Measurements from ENCODE around the gene VTI1A.
"Not testable (repeated sequence)": the region's sequence is repeated elsewhere in the genome, so short reads cannot be mapped to it uniquely, and the experiment has no call there.

Gene VTI1A

DNA sequence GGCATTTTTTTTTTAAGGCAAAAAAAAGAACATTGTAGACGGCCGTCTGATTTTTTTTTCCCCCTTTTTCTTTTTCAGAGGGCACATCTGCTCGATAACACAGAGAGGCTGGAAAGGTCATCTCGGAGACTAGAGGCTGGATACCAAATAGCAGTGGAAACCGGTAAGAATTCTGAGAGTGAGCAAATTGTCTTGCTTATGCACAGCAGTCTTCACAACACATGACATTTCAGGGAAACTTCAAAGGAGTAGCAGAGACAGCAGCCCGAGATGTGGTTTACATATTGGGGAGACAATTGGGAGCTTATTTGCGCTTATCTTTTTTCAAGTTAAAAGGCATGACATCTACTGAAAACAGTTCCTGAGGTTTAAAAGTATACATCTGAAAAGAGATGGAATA, 91.2 kb downstream of the VTI1A start:
- H3K4me3 ChIP-seq (ENCODE audit: low read length): no peak overlapping the region
- TF ChIP-seq, protein P1, sequence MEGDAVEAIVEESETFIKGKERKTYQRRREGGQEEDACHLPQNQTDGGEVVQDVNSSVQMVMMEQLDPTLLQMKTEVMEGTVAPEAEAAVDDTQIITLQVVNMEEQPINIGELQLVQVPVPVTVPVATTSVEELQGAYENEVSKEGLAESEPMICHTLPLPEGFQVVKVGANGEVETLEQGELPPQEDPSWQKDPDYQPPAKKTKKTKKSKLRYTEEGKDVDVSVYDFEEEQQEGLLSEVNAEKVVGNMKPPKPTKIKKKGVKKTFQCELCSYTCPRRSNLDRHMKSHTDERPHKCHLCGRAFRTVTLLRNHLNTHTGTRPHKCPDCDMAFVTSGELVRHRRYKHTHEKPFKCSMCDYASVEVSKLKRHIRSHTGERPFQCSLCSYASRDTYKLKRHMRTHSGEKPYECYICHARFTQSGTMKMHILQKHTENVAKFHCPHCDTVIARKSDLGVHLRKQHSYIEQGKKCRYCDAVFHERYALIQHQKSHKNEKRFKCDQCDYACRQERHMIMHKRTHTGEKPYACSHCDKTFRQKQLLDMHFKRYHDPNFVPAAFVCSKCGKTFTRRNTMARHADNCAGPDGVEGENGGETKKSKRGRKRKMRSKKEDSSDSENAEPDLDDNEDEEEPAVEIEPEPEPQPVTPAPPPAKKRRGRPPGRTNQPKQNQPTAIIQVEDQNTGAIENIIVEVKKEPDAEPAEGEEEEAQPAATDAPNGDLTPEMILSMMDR (conservative IDR thresholded peaks at IDR 0.05; ENCODE audit: low read length): no peak
- DNase-seq (ENCODE audit: low read depth): no peak

- DNase-seq (ENCODE audit: low read depth): peak; percentile 12
- TF ChIP-seq, protein P1 (conservative IDR thresholded peaks at IDR 0.05; ENCODE audit: low read length): no peak
- H3K4me3 ChIP-seq (ENCODE audit: low read length): no peak overlapping the region
Measured at GRCh38 chr10:112539340-112539739, 92.3 kb downstream of the VTI1A start.

DNA sequence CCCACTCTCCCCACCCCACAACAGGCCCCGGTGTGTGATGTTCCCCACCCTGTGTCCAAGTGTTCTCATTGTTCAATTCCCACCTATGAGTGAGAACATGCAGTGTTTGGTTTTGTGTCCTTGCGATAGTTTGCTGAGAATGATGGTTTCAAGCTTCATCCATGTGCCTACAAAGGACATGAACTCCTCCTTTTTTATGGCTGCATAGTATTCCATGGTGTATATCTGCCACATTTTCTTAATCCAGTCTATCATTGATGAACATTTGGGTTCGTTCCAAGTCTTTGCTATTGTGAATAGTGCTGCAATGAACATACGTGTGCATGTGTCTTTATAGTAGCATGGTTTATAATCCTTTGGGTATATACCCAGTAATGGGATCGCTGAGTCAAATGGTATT, 95.8 kb downstream of the VTI1A start:
- DNase-seq (ENCODE audit: low read depth); H3K4me3 ChIP-seq (ENCODE audit: low read length): not testable (repeated sequence)

GRCh38 chr10:112546474-112546873, 99.5 kb downstream of the VTI1A start:
- H3K4me3 ChIP-seq (ENCODE audit: low read length): no peak overlapping the region
- DNase-seq (ENCODE audit: low read depth): no peak
- TF ChIP-seq, protein P1 (conservative IDR thresholded peaks at IDR 0.05; ENCODE audit: low read length): no peak

GRCh38 chr10:112548535-112549276, 101.7 kb downstream of the VTI1A start:
- TF ChIP-seq, protein P1 (conservative IDR thresholded peaks at IDR 0.05; ENCODE audit: low read length): no peak
- DNase-seq (ENCODE audit: low read depth): no peak
- H3K4me3 ChIP-seq (ENCODE audit: low read length): no peak overlapping the region

DNA sequence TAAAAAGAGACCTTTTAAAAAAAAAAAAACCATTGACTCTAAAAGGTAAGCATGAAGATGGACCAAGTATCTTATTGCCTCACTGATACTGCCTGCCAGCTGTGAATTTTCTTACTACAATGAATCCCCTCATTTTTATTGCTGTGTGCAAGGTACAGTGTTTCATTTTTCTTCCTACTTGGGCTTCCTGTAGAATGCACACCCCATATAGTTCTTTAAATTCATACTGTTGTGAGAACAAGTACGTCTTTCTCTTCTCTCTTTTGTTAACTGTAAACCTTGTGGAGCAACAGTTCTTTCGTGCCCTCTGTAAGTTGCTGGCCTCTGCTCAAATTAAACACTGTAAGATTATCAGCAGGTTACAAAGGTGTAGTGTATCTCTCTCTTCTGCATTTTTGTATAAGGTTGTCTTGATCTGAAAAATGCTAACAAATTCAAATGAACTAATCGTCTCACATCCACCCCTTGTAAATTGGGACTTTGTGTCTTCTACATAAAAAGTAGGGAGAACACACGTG, 105.6 kb downstream of the VTI1A start:
- TF ChIP-seq, protein P1 (conservative IDR thresholded peaks at IDR 0.05; ENCODE audit: low read length): no peak
- no peak overlapping the region for H3K4me3 ChIP-seq (ENCODE audit: low read length)
- DNase-seq (ENCODE audit: low read depth): no peak

DNA sequence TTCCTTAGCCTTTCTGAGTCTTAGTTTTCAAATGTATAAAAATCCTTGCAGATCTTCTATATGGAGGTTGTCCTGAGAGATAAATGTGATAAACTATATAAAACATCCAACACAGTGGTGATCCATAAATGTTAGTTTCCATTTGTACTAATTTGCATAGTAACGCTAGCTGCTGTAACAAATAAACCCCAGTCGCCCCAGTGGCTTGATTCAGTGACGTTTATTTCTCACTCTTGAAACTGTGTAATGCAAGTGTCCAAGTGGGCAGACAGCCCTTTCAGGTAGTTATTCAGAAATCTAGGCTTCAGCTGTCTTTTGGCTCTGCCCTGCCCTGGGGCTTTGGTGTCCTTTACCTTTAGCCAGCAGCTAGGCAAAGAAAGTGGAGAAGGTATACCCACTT, 106.3 kb downstream of the VTI1A start:
- no peak overlapping the region for H3K4me3 ChIP-seq (ENCODE audit: low read length)
- TF ChIP-seq, protein P1 (conservative IDR thresholded peaks at IDR 0.05; ENCODE audit: low read length): no peak
- no peak for DNase-seq (ENCODE audit: low read depth)

All from AG10803 (cell line).